HepG2 (cell line): ENCODE data around the gene GALC. TPM values are rescaled to one million over a fixed set of nuclear protein-coding genes. Genes with fewer than 3 reads are reported as not detected.

Experiments used
- ATAC-seq: fragments of 200-7000 bp; cut with Tn5 transposase; 3 replicates; pipeline ENCODE4 v1.9.1; 2020; ENCODE audit warnings: mild to moderate bottlenecking, moderate library complexity
- BruUV-seq: library from RNA; stranded (reverse); fragments of 400-500 nt; replicated peaks from 2 replicates; lab custom pipeline; 2021; lab: Mats Ljungman, UMichigan
- CTCF ChIA-PET: fragments of 300-600 bp; formaldehyde crosslinking; extraction: SDS; loops from one replicate; lab custom pipeline; 2021; ENCODE audit warnings: low total read pairs, inconsistent platforms, low intra/inter-chr PET ratio; lab: Yijun Ruan, JAX
- POLR2A ChIA-PET: fragments of 350-600 bp; sonication (Branson Sonifier 250); formaldehyde crosslinking; loops from one replicate; lab custom pipeline; 2020; ENCODE audit warnings: antibody characterized with exemption, inconsistent platforms; lab: Yijun Ruan, JAX
- DNase-seq: peaks from one replicate; pipeline ENCODE4 v3.0.0-alpha.2; 2015; ENCODE audit warnings: low spot score
- FAIRE-seq: peaks from 3 replicates; lab custom pipeline; 2011; peaks lifted over from hg19 to GRCh38; lab: Jason Lieb, UNC
- H2AFZ ChIP-seq: one replicate; pipeline ENCODE4 v1.6.1; 2011; ENCODE audit warnings: low read length, inconsistent platforms
- H3K27ac ChIP-seq: fragments of 300-600 bp; 3 replicates; pipeline ENCODE4 v1.8.0; 2011; ENCODE audit warnings: mixed run types, mild to moderate bottlenecking, mixed read lengths, low read length, inconsistent platforms; ENCODE audit not compliant: insufficient read depth; ENCODE audit errors: extremely low read length
- H3K27me3 ChIP-seq, 2 experiments: fragments of 200-600 bp in 1 of 2; 2 replicates in 1 of 2; 3 replicates in 1 of 2; pipeline versions ENCODE4 v1.6.0 to v1.8.0; 2011; ENCODE audit warnings: low read length in 2 of 2, mild to moderate bottlenecking in 2 of 2, moderate library complexity in 2 of 2, inconsistent platforms in 1 of 2; ENCODE audit not compliant: insufficient read depth in 2 of 2, control insufficient read depth in 1 of 2
- H3K36me3 ChIP-seq, 2 experiments: fragments of 200-600 bp in 1 of 2; replicated peaks in 1 of 2; 2 replicates in 1 of 2; 3 replicates in 1 of 2; pipeline versions ENCODE4 v1.5.1 to v1.8.0; 2011; ENCODE audit warnings: low read length in 2 of 2, inconsistent platforms in 1 of 2; ENCODE audit not compliant: insufficient read depth in 2 of 2, control insufficient read depth in 1 of 2
- H3K4me1 ChIP-seq: 2 replicates; pipeline ENCODE4 v1.5.1; 2012; ENCODE audit warnings: low read length, inconsistent platforms; ENCODE audit not compliant: insufficient read depth
- H3K4me2 ChIP-seq: 2 replicates; pipeline ENCODE4 v1.6.0; 2011; ENCODE audit warnings: low read depth, low read length, inconsistent platforms
- H3K4me3 ChIP-seq, 3 experiments: fragments of 200-600 bp in 1 of 3; sonication (generic), shearing (Covaris generic) in 1 of 3; replicated peaks in 1 of 3; 2 replicates each; pipeline ENCODE4 v1.5.1; 2011 to 2016; ENCODE audit warnings: low read length in 3 of 3, inconsistent platforms in 2 of 3, low read depth in 2 of 3, mild to moderate bottlenecking in 2 of 3, control low read depth in 1 of 3, mixed read lengths in 1 of 3; ENCODE audit not compliant: insufficient read depth in 1 of 3
- H3K79me2 ChIP-seq: one replicate; pipeline ENCODE4 v1.6.1; 2011; ENCODE audit warnings: low read length, inconsistent platforms; ENCODE audit not compliant: insufficient read depth
- H3K9ac ChIP-seq: 2 replicates; pipeline ENCODE4 v1.6.0; 2011; ENCODE audit warnings: mild to moderate bottlenecking, low read depth, low read length, inconsistent platforms; ENCODE audit not compliant: insufficient read depth
- H3K9me3 ChIP-seq: 2 replicates; pipeline ENCODE4 v1.5.1; 2012; ENCODE audit warnings: mild to moderate bottlenecking, low read length
- H4K20me1 ChIP-seq: 2 replicates; pipeline ENCODE4 v1.6.0; 2011; ENCODE audit warnings: inconsistent platforms, mild to moderate bottlenecking, low read length, moderate library complexity; ENCODE audit not compliant: insufficient read depth
- ARNT2 ChIP-seq: sonication (generic); formaldehyde crosslinking; IDR thresholded peaks from 2 replicates; pipeline ENCODE4 v1.8.0; 2022; ENCODE audit warnings: mild to moderate bottlenecking, low read depth, missing genetic modification reagents, moderate library complexity
- FOXJ3 ChIP-seq: sonication (generic); formaldehyde crosslinking; IDR thresholded peaks from 2 replicates; pipeline ENCODE4 v1.4.0; 2020; ENCODE audit warnings: missing genetic modification reagents, mild to moderate bottlenecking, borderline replicate concordance
- ISX ChIP-seq: sonication (generic); formaldehyde crosslinking; conservative IDR thresholded peaks from 2 replicates; pipeline ENCODE4 v1.5.0; 2020; ENCODE audit warnings: missing genetic modification reagents
- NR3C1 ChIP-seq: sonication (generic); formaldehyde crosslinking; IDR thresholded peaks from 2 replicates; pipeline ENCODE4 v1.4.0; 2020; ENCODE audit warnings: missing genetic modification reagents
- TGIF2 ChIP-seq: IDR thresholded peaks from 2 replicates; pipeline ENCODE4 v1.6.1; 2016; ENCODE audit warnings: control low read depth, missing compliant biosample characterization
- XBP1 ChIP-seq: sonication (generic); formaldehyde crosslinking; IDR thresholded peaks from 2 replicates; pipeline ENCODE4 v1.5.0; 2020; ENCODE audit warnings: missing genetic modification reagents
- ZMYM2 ChIP-seq: sonication (generic); formaldehyde crosslinking; IDR thresholded peaks from 2 replicates; pipeline ENCODE4 v1.8.0; 2022; ENCODE audit warnings: mild to moderate bottlenecking, missing genetic modification reagents
- ZNF362 ChIP-seq: sonication (generic); formaldehyde crosslinking; IDR thresholded peaks from 2 replicates; pipeline ENCODE4 v1.4.0; 2020; ENCODE audit warnings: missing genetic modification reagents, mild to moderate bottlenecking, borderline replicate concordance
- ZNF512B ChIP-seq: sonication (generic); formaldehyde crosslinking; IDR thresholded peaks from 2 replicates; pipeline ENCODE4 v1.5.1; 2020; ENCODE audit warnings: missing genetic modification reagents, mild to moderate bottlenecking, borderline replicate concordance
- ZNF569 ChIP-seq: sonication (generic); formaldehyde crosslinking; IDR thresholded peaks from 2 replicates; pipeline ENCODE4 v1.5.0; 2020; ENCODE audit warnings: mild to moderate bottlenecking, missing genetic modification reagents, moderate library complexity, borderline replicate concordance
- ZNF724P ChIP-seq: sonication (generic); formaldehyde crosslinking; IDR thresholded peaks from 2 replicates; pipeline ENCODE4 v1.8.0; 2022; ENCODE audit warnings: missing genetic modification reagents, borderline replicate concordance
- ZNF800 ChIP-seq: sonication (generic); formaldehyde crosslinking; IDR thresholded peaks from 2 replicates; pipeline ENCODE4 v1.4.0; 2020; ENCODE audit warnings: missing genetic modification reagents
- ZZZ3 ChIP-seq: sonication (generic); formaldehyde crosslinking; IDR thresholded peaks from 2 replicates; pipeline ENCODE4 v1.4.0; 2020; ENCODE audit warnings: missing genetic modification reagents, mild to moderate bottlenecking, borderline replicate concordance
- WGBS: methylation state at CpG from one replicate; pipeline ENCODE4 v1.1.6; 2017; ENCODE audit warnings: low lambda C conversion rate; 5-methylcytosine and 5-hydroxymethylcytosine counted together
- in situ Hi-C: cut with HindIII; loops from 2 replicates; pipeline ENCODE4 v1.10.0; 2017; ENCODE audit warnings: low pct_unique_long_range_greater_than_20kb; ENCODE audit not compliant: extremely low pct_ligation_motif_present
- intact Hi-C: fragments of 100-400 bp; cut with micrococcal nuclease; formaldehyde crosslinking; loops from one replicate; pipeline ENCODE4 v1.10.0; 2022; ENCODE audit not compliant: unreplicated experiment
- polyA plus RNA-seq, 8 experiments: library from polyadenylated mRNA; depleted of rRNA in 3 of 8; stranded (reverse) in 7 of 8; unstranded in 1 of 8; fragments of >200 nt; fragmentation: Illumina TruSeq in 4 of 8; extraction: Trizol in 4 of 8; gene quantifications; 2 replicates each; pipeline versions ENCODE4 v1.2.1 to v1.2.3, GENCODE V29; 2011 to 2016; ENCODE audit warnings: low read depth in 4 of 8, missing spikeins in 1 of 8, mixed read lengths in 1 of 8; ENCODE audit not compliant: insufficient read depth in 1 of 8
- total RNA-seq, 5 experiments: library from RNA; depleted of rRNA; stranded (reverse); fragments of >200 nt; fragmentation: Illumina TruSeq; extraction: Trizol; gene quantifications; 2 replicates each; pipeline ENCODE4 v1.2.3, GENCODE V29; 2016; ENCODE audit warnings: low read depth in 1 of 5

The GALC gene
- total and polyA plus RNA-seq, 2 of the 13 experiments (the other 11 are each of a cell fraction or from before 2014, with no cell fraction given), result not detected

- ChIA-PET CTCF (no interaction called here), POLR2A (no interaction called here)
- Histone ChIP-seq H3K9me3 (no peaks in the 10 kb centered on the region), H3K27ac (no peak overlapping the region), H3K4me1 (peaks cover 12% of the 10 kb centered on the region), H4K20me1 (no peaks in the 10 kb centered on the region), H3K4me3 (no peak overlapping the region), H3K79me2 (peaks cover 30% of the 10 kb centered on the region), H2AFZ (no peak overlapping the region), H3K9ac (no peak overlapping the region), H3K27me3 (no peaks in the 10 kb centered on the region), H3K4me2 (no peak overlapping the region), H3K36me3 (peaks cover 12 to 28% of the 10 kb centered on the region in 2 experiments; a peak in 4 of 5 replicates)
- BruUV-seq, result no TSS peak
- DNase-seq (no peak), ATAC-seq (no peak), FAIRE-seq (no peak)
- TF ChIP-seq ZNF800 (CRISPR knock-in tag), result no peak
- TF ChIP-seq TGIF2 (CRISPR knock-in tag), result no peak
- no peak for TF ChIP-seq ZNF512B (CRISPR knock-in tag)
- no peak for TF ChIP-seq XBP1
- TF ChIP-seq ZZZ3, result no peak
- no peak for TF ChIP-seq ARNT2
- TF ChIP-seq ZNF362 (CRISPR knock-in tag), result no peak
- no peak for TF ChIP-seq ISX (CRISPR knock-in tag)
- no peak for TF ChIP-seq ZMYM2 (CRISPR knock-in tag)
- no peak for TF ChIP-seq FOXJ3 (CRISPR knock-in tag)
- TF ChIP-seq ZNF569 (CRISPR knock-in tag), result no peak
- no peak for TF ChIP-seq NR3C1 (CRISPR knock-in tag)
- no peak for TF ChIP-seq ZNF724P (CRISPR knock-in tag)
- intact Hi-C loops, result no loop called here
- WGBS, result 94% methylated on average over 2 of the region's 2 CpGs
- in situ Hi-C loops, result no loop called here
These were observed 41.1 kb upstream of the GALC start for GRCh38 chr14:88034076-88034475.
